Anterior cingulate cortex (tissue), 58 donors: ENCODE results near the gene UVSSA.
"Not testable (repeated sequence)": the region's sequence is repeated elsewhere in the genome, so short reads cannot be mapped to it uniquely, and the experiment has no call there.

Source experiments
- DNase-seq, 58 donors: peaks; one replicate each; lab custom pipeline; 2025; lab: John Stamatoyannopoulos, UW

Gene UVSSA

DNA sequence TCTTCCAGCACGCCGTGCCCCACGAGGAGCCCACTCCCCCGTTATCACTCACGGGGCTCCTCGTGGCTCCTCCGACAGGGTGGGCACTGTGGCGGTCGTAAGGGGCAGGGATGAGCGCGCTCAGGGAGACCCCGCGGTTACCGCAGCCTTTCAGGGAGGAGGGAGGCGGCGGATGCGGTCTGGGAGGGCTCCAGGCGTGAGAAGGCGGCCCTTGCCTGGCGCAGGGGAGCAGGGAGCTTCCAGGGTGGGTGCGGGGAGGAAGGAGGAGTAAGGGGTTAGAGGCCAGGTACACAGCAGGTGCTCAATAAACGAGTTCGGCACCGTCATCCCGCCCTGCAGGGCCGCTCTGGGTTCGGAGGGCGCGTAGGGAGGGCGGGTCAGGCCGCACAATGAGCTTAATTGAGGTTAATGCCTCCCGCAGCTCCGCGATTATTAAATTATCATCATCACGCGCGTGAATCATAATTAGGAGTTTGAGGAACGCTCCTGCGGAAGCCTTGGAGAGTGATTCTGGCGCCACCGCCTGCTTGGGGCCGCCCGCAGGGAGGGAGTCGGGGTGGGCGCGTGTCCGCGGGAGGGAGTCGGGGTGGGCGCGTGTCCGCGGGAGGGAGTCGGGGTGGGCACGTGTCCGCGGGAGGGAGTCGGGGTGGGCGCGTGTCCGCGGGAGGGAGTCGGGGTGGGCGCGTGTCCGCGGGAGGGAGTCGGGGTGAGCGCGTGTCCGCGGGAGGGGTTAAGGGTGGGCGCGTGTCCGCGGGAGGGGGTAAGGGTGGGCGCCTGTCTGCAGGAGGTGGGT, 66.9 kb downstream of the UVSSA start:
- DNase-seq = no peak

- no peak for DNase-seq
Observed at GRCh38 chr4:1414831-1415680, 68.0 kb downstream of the UVSSA start.

- no peak for DNase-seq
Observed at GRCh38 chr4:1415681-1415981, 68.6 kb downstream of the UVSSA start.

GRCh38 chr4:1416051-1416947, 69.3 kb downstream of the UVSSA start:
- no peak for DNase-seq

DNA sequence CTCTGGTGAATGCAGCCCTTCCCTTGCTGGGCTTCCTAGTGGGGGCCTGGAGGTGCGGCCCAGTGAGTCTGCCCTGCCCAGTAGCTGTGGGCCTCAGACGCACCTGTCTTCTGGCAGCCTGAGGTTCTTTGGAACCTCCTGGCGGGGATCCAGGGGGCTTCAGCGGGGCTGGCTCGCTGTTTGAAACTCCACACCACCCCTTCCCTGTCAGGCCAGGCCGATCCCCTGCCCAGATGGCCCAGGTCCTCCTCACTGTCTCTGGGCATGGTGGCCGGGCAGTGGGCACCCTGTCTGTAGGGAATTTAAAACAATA, 69.9 kb downstream of the UVSSA start:
- DNase-seq = no peak

DNA sequence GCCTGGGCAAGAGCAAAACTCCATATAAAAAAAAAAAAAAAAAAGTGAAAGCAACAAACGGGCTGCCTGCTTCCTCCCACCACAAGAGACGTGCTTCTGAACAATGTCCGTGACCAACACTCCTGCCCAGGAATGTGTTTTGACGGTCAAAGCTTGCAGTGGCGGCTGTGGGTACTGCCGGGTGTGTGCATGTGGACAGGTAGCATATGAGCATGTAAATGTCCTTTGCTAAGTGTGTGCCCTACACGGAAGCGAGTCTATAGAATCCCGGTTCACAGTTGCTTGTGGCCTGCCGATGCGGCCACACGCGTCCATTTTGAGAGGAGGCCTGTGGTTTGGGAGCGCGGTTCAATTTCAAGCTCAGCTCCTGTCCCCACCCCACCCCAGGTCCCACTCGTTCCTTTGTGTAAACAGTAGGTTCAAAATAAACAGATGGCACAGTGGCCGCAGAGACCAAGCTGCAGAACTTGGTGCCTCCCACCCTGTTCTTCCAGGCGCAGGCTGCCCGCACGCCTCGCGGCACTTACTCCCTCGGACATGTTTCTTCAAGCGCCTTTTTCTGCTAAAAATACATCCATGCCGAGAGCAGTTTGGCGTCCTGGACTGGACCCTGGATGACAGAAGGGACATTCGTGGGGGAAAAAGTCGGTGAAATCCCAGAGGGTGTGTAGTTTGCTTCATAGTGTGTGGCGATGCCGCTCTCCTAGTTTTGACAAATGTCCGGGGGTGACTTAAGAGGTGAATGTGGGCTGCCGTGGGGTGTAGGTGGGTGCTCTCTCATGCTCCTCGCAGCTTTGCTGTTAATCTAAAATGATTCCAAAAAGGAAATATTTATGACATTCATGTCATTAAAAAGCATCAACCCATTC, 70.7 kb downstream of the UVSSA start:
- no peak for DNase-seq

GRCh38 chr4:1418494-1419285, 71.7 kb downstream of the UVSSA start:
- DNase-seq = no peak

- DNase-seq = no peak
Observed at GRCh38 chr4:1419708-1420107, 72.7 kb downstream of the UVSSA start.

DNA sequence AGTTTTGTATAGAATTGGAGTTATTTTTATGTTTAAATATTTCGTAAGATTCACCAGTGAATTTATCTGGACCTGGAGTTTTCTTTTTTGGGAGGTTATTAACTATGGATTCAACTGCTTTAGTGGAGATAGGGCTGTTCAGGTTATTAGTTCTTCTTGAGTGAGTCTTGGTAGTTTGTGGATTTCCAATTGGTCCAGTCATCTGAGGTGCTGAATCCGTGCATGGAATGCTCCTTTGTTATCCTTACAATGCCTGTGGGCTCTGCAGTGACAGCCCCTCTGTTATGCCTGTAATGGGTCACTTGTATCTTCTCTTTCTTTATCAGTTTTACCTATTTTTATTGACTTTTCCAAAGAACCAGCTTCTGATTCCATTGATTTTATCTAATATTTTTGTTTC, 74.6 kb downstream of the UVSSA start:
- no peak for DNase-seq

- DNase-seq = no peak
Observed at GRCh38 chr4:1427010-1427409, 80.0 kb downstream of the UVSSA start.

- not testable (repeated sequence) for DNase-seq
Observed at GRCh38 chr4:1443688-1444172, 96.7 kb downstream of the UVSSA start.
